Measurements from ENCODE around the gene CCDC57.
A peak's percentile ranks its signal among the peaks of the same experiment; 100 is the strongest.
"Not testable (repeated sequence)": the region's sequence is repeated elsewhere in the genome, so short reads cannot be mapped to it uniquely, and the experiment has no call there.

Gene CCDC57

GRCh38 chr17:82201498-82201910, 11.1 kb downstream of the CCDC57 start:
- DNase-seq (ENCODE audit: low spot score), result no peak

- peak; percentile 68 for DNase-seq (ENCODE audit: low spot score)
These were observed 11.7 kb downstream of the CCDC57 start for GRCh38 chr17:82200743-82201497.

- no peak for DNase-seq (ENCODE audit: low spot score)
These were observed 12.5 kb downstream of the CCDC57 start for GRCh38 chr17:82200135-82200534.

GRCh38 chr17:82199496-82199895, 13.1 kb downstream of the CCDC57 start:
- no peak for DNase-seq (ENCODE audit: low spot score)

GRCh38 chr17:82198092-82198491, 14.6 kb downstream of the CCDC57 start:
- DNase-seq (ENCODE audit: low spot score), result no peak

GRCh38 chr17:82195675-82196672, 16.7 kb downstream of the CCDC57 start:
- DNase-seq (ENCODE audit: low spot score), result no peak

- no peak for DNase-seq (ENCODE audit: low spot score)
These were observed 17.9 kb downstream of the CCDC57 start for GRCh38 chr17:82194765-82195164.

GRCh38 chr17:82193520-82194220, 19.0 kb downstream of the CCDC57 start:
- DNase-seq (ENCODE audit: low spot score), result no peak

GRCh38 chr17:82193050-82193449, 19.6 kb downstream of the CCDC57 start:
- DNase-seq (ENCODE audit: low spot score), result not testable (repeated sequence)

- DNase-seq (ENCODE audit: low spot score), result no peak
These were observed 24.4 kb downstream of the CCDC57 start for GRCh38 chr17:82188001-82188961.

GRCh38 chr17:82187500-82187899, 25.1 kb downstream of the CCDC57 start:
- DNase-seq (ENCODE audit: low spot score), result no peak

GRCh38 chr17:82186221-82186620, 26.4 kb downstream of the CCDC57 start:
- no peak for DNase-seq (ENCODE audit: low spot score)

- DNase-seq (ENCODE audit: low spot score), result no peak
These were observed 27.9 kb downstream of the CCDC57 start for GRCh38 chr17:82184761-82185160.

- no peak for DNase-seq (ENCODE audit: low spot score)
These were observed 31.7 kb downstream of the CCDC57 start for GRCh38 chr17:82180776-82181528.

GRCh38 chr17:82179946-82180475, 32.6 kb downstream of the CCDC57 start:
- no peak for DNase-seq (ENCODE audit: low spot score)

GRCh38 chr17:82179412-82179811, 33.2 kb downstream of the CCDC57 start:
- no peak for DNase-seq (ENCODE audit: low spot score)

GRCh38 chr17:82178499-82179261, 34.0 kb downstream of the CCDC57 start:
- DNase-seq (ENCODE audit: low spot score), result no peak

- DNase-seq (ENCODE audit: low spot score), result no peak
These were observed 34.7 kb downstream of the CCDC57 start for GRCh38 chr17:82177761-82178498.

GRCh38 chr17:82177276-82177675, 35.4 kb downstream of the CCDC57 start:
- DNase-seq (ENCODE audit: low spot score), result no peak
